ENCODE data around the gene BMPER.

- TF ChIP-seq GATA2 (IDR thresholded peaks at IDR 0.05; ENCODE audit: low read depth, low read length) (no peak), GATA3 (IDR thresholded peaks at IDR 0.05; ENCODE audit: low read depth, low read length) (no peak)
These were observed 26.9 kb downstream of the BMPER start for GRCh38 chr7:33932221-33932620.

All from SH-SY5Y (cell line).